Left hindlimb (tissue), 1 donor: ENCODE results near the gene GGN.
"Not testable (repeated sequence)": the region's sequence is repeated elsewhere in the genome, so short reads cannot be mapped to it uniquely, and the experiment has no call there.

ENCODE experiments used
- DNase-seq: peaks from one replicate; pipeline ENCODE4 v3.0.0-alpha.2; 2018

Gene GGN

DNA sequence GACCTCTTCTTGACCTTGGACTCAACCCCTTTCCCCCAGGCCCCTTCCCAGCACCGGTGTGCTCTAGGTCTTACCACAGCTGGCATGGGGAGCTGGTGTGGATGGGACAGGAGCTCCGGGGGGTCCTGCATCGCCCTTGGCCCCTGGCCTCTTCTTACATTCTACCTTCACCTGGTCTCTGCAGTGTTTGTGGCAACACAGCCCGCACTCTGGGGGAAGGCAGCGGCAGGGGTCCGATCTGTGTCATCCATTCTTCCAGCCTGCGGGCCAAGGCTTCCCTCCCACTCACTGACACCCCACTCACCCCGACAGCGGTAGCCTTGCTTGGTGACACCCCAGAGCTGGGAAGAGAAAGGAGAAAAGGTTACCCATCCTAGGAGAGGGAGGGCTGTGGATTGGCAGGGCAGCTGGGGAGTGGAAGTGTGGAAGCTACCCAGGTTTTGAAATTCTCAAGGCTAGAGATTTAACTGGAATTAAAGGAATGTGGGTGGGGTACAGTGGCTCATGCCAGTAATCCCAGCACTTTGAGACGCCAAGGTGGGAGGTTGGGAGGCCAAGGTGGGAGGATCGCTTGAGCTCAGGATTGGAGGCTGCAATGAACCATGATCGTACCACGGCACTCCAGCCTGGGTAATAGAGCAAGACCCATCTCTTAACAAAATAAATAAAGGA lies 23.3 kb upstream of the GGN start:
- DNase-seq = no peak

- not testable (repeated sequence) for DNase-seq
These were observed 22.6 kb upstream of the GGN start for GRCh38 chr19:38410407-38410806.

DNA sequence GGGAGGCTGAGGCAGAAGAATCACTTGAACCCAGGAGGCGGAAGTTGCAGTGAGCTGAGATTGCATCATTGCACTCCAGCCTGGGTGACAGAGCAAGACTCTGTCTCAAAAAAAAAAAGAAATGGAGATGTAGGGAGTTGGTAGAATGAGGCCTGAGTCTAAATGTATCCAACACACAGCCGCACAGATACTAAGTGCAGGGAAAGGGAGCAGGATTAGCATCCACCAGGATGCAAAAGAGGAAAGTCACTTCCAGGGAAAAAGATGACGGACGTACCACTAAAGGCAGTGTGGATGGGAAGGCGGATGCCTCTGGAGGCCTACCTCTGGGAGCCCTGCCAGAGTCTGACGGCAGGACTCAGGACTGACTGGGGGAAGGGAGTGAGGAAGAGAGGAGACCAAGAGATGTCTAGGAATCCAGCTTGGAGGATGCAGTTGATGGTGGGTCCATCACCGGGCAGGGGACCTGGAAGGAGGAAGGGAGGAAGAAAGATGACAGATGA lies 21.8 kb upstream of the GGN start:
- DNase-seq = no peak

- no peak for DNase-seq
These were observed 17.4 kb upstream of the GGN start for GRCh38 chr19:38405276-38405675.

- DNase-seq = no peak
These were observed 17.0 kb upstream of the GGN start for GRCh38 chr19:38404858-38405257.

- DNase-seq = peak; percentile 99
These were observed 15.3 kb upstream of the GGN start, which contains the start of gene FAM98C for GRCh38 chr19:38402967-38403674. Gene FAM98C, plus strand, starts transcription at chr19:38403093. Its CDS starts 61 bp downstream, at chr19:38403154.

- DNase-seq = no peak
These were observed 14.8 kb upstream of the GGN start for GRCh38 chr19:38402623-38402966.

- DNase-seq = no peak
These were observed 13.3 kb upstream of the GGN start for GRCh38 chr19:38401148-38401547.

DNA sequence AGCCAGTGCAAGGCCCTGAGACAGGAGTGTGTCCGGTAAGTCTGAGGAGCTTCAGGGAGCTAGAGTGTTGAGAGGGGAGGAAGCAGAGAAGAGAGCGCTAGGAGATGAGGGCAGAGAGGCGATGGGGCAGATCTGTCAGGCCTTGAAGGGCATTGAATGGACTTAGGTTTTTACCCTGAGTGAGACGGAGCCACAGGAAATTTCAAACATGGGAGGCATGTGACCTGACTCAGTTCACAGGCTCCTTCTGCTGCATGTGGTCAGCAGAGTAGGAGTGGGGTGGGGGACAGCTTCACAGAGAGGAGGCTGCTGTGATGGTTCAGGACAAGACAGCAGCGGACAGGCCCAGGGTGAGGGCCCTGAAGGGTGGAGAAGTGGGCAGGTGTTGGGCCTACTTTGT lies 12.5 kb upstream of the GGN start:
- no peak for DNase-seq

DNA sequence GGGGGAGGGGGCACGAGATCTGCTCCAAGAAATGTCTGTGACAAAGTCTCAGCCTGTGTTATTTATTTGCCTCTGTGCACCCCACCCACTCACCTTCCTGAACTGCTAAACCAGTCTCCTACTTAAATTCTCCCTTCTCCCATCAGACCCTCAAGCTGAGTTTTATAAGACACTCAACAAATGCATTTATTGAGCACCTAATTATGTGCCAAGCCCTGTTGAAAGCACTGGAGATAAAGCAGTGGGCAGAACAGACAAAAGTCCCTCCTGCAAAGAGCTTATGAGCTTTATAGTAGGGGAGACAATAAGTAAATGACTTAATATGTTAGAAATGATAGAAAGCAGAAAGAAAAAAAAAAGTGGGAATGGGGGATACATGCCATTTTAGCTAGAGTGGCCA lies 11.7 kb upstream of the GGN start:
- DNase-seq = no peak

DNA sequence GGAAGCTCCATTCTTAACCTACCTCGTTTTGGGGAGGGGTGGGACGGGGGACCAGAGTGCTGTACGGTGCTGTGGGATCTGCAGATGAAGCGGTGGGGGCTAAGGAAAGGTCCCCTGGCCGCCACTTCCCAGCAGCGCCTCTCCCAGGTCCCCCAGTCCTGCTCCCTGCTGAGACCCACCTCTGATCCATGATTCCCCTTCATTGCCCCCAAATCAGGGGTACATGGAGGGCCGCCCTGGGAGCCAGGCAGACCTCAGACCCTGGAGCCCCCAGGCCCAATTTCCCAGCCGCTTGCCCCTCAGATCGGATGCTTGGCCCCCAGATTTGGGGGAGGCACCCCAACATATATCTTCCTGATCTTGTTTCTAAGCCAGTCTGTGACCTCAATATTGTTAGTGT lies 11.2 kb upstream of the GGN start:
- DNase-seq = no peak

GRCh38 chr19:38395381-38396114 lies 7.7 kb upstream of the GGN start:
- no peak for DNase-seq

DNA sequence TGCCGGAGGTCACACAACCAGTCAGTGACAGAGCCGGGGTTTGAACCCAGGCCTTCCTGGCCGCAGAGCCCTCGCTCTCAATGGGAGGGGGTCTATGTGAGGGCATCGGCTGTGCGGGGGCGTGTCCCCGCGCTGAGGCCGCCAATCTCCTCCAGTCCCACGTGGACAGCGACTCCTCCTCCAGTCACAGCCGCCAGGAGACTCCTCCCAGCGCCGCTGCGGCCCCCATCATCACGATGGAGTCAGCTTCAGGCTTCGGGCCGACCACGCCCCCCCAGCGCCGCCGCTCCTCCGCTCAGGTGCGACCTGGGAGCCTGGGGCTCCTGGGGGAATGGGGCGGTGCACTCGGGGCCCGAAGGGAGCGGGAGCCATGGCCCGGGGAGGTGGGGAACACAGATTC lies 6.7 kb upstream of the GGN start:
- no peak for DNase-seq

DNA sequence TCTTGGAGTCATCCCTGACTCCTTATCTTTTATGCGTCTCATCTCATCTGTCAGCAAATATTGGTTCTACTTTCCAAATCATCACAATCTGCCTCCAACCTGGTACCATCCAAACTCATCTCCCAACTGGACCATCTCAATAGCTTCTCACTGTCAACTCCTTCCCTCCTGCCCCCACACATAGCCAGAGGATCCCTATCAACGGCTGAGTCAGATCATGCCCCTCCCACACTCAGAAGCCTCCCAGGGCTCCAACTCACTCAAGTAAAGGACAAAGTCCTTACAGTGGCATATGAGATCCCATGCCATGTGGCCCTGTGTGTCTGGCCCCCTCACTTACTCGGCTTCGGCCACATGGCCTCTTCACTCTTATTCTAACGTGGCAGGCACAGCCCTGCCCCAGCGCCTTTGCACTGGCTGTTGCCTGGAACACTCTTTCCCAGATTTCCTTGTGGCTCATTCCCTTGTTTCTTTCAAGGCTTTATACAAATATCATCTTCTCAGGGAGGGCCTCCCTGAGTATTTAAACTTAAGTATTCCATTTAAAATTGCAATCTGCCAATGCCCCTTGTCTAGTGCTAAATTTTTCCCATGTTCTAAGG lies 5.0 kb upstream of the GGN start:
- DNase-seq = no peak

- no peak for DNase-seq
These were observed 4.2 kb upstream of the GGN start for GRCh38 chr19:38391911-38392464.

DNA sequence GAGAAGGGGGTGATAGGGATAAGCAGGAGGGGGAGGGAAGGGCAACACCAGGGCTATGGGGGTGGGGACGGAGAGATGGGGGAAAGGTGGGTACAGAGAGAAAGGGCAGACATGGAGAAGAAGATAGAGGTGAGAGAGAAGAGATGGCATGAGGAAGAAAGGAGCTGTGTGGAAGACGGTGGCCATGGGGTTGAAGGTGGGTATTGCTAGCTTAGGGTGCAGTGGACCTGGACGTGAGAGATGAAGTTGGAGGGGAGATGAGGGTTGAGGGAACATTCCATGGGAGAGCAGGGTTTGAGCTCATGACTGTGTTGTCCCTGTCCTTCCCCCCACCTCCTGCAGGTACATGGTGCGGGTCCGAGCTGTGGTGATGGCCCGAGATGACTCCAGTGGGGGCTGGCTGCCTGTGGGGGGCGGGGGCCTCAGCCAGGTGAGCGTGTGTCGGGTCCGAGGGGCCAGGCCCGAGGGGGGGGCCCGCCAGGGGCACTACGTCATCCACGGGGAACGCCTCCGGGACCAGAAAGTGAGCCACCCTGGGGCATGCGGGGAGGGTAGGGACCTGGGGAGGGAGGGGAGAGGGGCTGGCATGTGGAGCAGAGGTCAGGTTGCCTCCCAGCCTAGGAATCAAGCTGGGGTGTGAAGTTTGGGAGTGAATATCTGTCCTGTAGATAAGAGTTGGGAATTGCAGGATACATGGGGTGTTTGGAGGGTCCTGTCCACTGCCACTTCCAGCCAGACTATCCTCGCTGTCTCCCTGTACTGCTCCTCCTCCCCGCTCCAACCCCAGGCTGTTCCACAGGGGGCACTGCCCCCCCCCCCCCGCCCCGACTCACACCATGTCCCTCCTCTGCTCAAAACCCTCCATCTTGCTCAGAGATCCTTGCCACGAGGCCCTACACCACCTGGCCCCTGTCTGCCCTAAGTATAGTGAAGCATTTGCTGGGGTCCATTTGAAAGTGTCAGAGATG lies 2.4 kb upstream of the GGN start:
- DNase-seq = no peak

DNA sequence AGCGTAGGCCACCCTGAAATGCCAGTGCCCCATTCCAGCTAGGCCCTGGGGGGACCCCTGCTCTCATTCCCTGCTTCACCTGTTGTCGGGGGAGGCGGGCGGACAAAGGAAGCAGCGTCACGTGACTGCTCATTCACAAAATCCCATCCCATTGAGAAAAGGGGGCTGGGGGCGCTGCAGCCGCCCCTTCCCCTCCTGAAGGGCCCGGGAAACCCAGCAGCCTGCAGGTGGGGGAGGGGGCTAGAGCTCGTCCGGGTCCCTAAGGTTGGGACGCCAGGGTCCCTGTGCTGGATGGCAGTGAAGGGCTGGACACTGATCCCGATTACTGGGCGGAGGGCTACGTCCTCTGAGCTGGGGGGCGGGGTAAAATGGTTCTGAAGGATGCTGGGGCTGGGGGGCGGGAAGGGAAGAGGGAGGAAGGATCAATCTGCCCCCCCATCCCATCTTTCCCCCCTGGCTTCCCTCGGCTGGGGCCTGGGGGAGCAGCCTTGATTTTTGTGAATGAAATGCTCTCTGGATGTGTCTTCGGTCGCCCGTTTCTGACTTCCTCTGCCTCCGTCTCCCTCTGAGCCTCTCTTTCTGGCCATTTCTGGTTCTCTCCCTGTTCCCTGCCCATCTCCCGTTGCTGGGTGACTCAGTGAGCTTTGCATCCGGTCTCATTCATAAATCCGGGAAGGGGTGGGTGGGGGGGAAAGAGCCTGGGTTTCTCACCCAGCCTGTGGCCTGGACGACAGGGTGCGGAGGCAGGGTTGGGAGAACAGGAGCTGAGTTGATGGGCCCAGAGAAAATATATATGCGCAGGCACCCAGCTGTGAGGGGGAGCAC lies 1.5 kb upstream of the GGN start:
- DNase-seq = no peak

GRCh38 chr19:38388349-38389100 lies 691 bp upstream of the GGN start, which contains the start of gene SPRED3:
Gene SPRED3, plus strand, starts transcription at chr19:38388697. Its CDS starts 1,606 bp downstream, at chr19:38390303.
- DNase-seq = no peak

GRCh38 chr19:38386971-38387549 lies 774 bp downstream of the GGN start:
- no peak for DNase-seq
